Chondrocyte (in vitro differentiated cells): ENCODE results near the gene RASGRP1. TPM values are rescaled to one million over a fixed set of nuclear protein-coding genes. Genes with fewer than 3 reads are reported as not detected.

Experiments used
- DNase-seq: peaks from one replicate; pipeline ENCODE4 v3.0.0; 2021; ENCODE audit warnings: mixed read lengths, low spot score
- H3K27ac Mint-ChIP-seq: one replicate; pipeline ENCODE4 v1.8.0; 2021; ENCODE audit warnings: mild to moderate bottlenecking, moderate library complexity, mixed read lengths; ENCODE audit not compliant: unreplicated experiment
- H3K27me3 Mint-ChIP-seq: 2 replicates; pipeline ENCODE4 v1.8.0; 2021; ENCODE audit warnings: low read depth, mixed read lengths
- H3K36me3 Mint-ChIP-seq: 2 replicates; pipeline ENCODE4 v1.8.0; 2021; ENCODE audit warnings: low read depth, mixed read lengths
- H3K4me1 Mint-ChIP-seq: 2 replicates; pipeline ENCODE4 v1.8.0; 2021; ENCODE audit warnings: low read depth, mild to moderate bottlenecking, mixed read lengths
- H3K4me3 Mint-ChIP-seq: one replicate; pipeline ENCODE4 v1.8.0; 2021; ENCODE audit warnings: mild to moderate bottlenecking, moderate library complexity, mixed read lengths; ENCODE audit not compliant: unreplicated experiment
- H3K9me3 Mint-ChIP-seq: 2 replicates; pipeline ENCODE4 v1.8.0; 2021; ENCODE audit warnings: low read depth, mixed read lengths
- CTCF ChIP-seq: fragments of 200-600 bp; sonication (generic); IDR thresholded peaks from 2 replicates; pipeline ENCODE4 v1.5.0; 2021; ENCODE audit warnings: antibody characterized with exemption, mild to moderate bottlenecking, moderate library complexity
- long read RNA-seq: library from polyadenylated mRNA; stranded (forward); transcript quantifications from one replicate; pipeline ENCODE4 v2.0.0, GENCODE V29; 2021
- total RNA-seq: library from RNA; stranded (reverse); gene quantifications from 3 replicates; pipeline ENCODE4 v1.2.1, GENCODE V29; 2021

The RASGRP1 gene
- 0.52 to 1.1 TPM in 2 of 3 replicates, not detected in the other for total RNA-seq
- long read RNA-seq, full-length matches to known transcripts, result 1 of 3 reads
- long read RNA-seq, partial matches to known transcripts, result 0 of 3 reads
- long read RNA-seq, other reads (novel, unspliced or antisense), result 2 of 3 reads

GRCh38 chr15:38564557-38565286, at the start of gene RASGRP1:
TSS of gene RASGRP1 (minus strand) at chr15:38564814. CDS start at chr15:38564628, 186 bp downstream.
- DNase-seq, result no peak
- Mint-ChIP-seq H3K27me3 (peaks cover 27% of the 10 kb centered on the region), H3K36me3 (no peaks in the 10 kb centered on the region), H3K9me3 (no peaks in the 10 kb centered on the region), H3K4me1 (peaks cover 6% of the 10 kb centered on the region), H3K27ac (no peak within 1 kb of the TSS), H3K4me3 (peak within 1 kb of the TSS; percentile 66)
- no peak for TF ChIP-seq CTCF

DNA sequence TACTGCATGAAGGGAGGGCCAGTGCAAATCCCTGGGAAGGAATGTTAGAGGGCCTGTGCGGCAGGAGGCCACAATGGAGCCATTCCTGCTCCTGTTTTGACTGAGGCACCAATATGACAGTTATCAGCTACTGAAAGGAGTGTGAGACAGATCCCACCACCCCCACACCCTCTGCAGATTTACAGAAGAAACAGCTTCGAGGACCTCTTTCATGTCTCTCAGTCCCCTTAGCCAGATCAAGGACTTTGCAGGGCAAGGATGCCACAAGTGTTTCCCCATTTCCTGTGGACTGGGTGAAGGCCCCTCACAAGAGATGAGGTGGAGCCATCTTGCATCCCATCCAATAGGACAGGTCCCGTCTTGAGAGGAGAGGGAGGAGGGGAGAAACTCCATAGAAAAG, 48.5 kb upstream of the RASGRP1 start:
- Mint-ChIP-seq H3K27me3 (peaks cover 13% of the 10 kb centered on the region), H3K4me3 (no peak overlapping the region), H3K9me3 (no peaks in the 10 kb centered on the region), H3K36me3 (no peaks in the 10 kb centered on the region), H3K4me1 (no peaks in the 10 kb centered on the region), H3K27ac (no peak overlapping the region)
- no peak for TF ChIP-seq CTCF
- DNase-seq, result no peak

DNA sequence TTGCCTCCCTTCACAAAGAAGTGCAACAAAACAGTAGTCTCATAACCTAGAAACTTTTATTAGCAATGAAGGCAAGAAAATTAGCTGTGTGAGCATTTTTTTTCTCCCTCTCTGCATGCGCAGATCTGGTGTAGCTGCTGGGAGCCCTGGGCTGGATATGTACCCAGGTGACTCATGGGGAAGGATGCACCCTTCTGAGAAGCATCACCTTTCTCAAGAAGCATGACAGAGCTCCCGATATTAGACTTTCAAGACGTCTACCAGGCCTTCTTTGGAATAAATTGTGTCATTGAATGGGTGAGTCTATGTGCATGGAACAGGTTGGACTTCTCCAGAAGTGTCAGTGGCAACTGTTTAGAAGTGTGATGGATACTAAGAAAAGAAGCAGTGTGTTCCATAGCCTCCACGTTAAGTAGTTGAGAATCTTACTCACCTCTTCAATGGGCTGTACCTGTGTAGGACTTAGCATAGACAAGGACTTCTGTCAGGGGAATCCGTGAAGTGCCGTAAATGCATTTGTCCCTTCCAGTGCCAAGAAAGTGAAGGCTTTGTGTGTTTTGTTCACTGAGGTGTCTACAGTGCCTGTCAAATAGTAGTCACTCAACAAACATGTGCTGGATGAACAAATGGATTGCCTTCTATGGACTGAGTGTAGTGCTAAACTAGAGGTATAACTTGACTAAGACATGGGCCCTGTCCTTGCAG, 47.7 kb upstream of the RASGRP1 start:
- no peak for DNase-seq
- peaks cover 13% of the 10 kb centered on the region for H3K27me3 Mint-ChIP-seq
- H3K27ac Mint-ChIP-seq, result no peak overlapping the region
- H3K9me3 Mint-ChIP-seq, result no peaks in the 10 kb centered on the region
- TF ChIP-seq CTCF, result no peak
- H3K36me3 Mint-ChIP-seq, result no peaks in the 10 kb centered on the region
- no peak overlapping the region for H3K4me3 Mint-ChIP-seq
- H3K4me1 Mint-ChIP-seq, result no peaks in the 10 kb centered on the region

DNA sequence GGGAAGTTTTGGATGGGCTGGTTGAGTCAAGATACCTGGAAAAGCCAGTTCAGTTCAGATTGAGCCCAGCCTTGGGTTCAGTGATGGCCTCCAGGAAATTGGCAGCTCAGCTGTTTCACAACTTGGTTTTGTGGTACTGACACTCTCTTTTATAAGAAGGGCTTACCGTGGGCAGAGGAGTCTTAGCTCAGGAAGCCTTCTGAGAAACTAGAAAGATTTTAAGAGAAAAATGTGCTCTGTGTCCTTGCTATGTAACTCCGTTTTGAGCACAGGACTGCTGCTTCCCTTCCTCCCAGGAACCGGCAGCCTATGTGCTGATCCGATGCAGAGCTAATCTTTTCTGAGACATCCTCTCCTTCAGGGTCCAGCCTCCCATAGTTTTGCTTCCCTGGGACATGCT, 46.6 kb upstream of the RASGRP1 start:
- H3K4me1 Mint-ChIP-seq, result no peaks in the 10 kb centered on the region
- TF ChIP-seq CTCF, result no peak
- peaks cover 20% of the 10 kb centered on the region for H3K27me3 Mint-ChIP-seq
- no peak overlapping the region for H3K27ac Mint-ChIP-seq
- H3K4me3 Mint-ChIP-seq, result no peak overlapping the region
- DNase-seq, result no peak
- H3K36me3 Mint-ChIP-seq, result no peaks in the 10 kb centered on the region
- H3K9me3 Mint-ChIP-seq, result no peaks in the 10 kb centered on the region

GRCh38 chr15:38610748-38611147, 46.1 kb upstream of the RASGRP1 start:
- TF ChIP-seq CTCF, result no peak
- Mint-ChIP-seq H3K4me1 (no peaks in the 10 kb centered on the region), H3K27me3 (peaks cover 17% of the 10 kb centered on the region), H3K36me3 (no peaks in the 10 kb centered on the region), H3K4me3 (no peak overlapping the region), H3K27ac (no peak overlapping the region), H3K9me3 (no peaks in the 10 kb centered on the region)
- DNase-seq, result no peak
